Left colon (tissue), 2 donors: ENCODE measurements around the gene PIP5K1A. TPM values are rescaled to one million over a fixed set of nuclear protein-coding genes. Genes with fewer than 3 reads are reported as not detected.

Source experiments
- total RNA-seq, 2 donors: library from RNA; stranded (reverse); fragmentation: NEBNext Ultra II Directional; extraction: Animal tissue kit (Norgen Biotek cat#: 25700); gene quantifications; one replicate each; pipeline ENCODE4 v1.2.1, GENCODE V29; 2021
- donor health status: DM: no; HTN: no; CAD: no.
- donor health status: DM: yes; HTN: yes; CAD: no.

The PIP5K1A gene
- total RNA-seq, 2 donors from 2014 or later: 36.2 to 49.3 TPM

Other genes with a start within 250 kb of the PIP5K1A start
- gene CERS2, start 223.7 kb upstream of the PIP5K1A start, total RNA-seq: 100 to 1,000 TPM; 179 to 205 TPM
- gene ANXA9, start 216.3 kb upstream of the PIP5K1A start, total RNA-seq: not detected
- 10 to 100 TPM; 43.5 to 50.4 TPM for gene MINDY1, start 191.7 kb upstream of the PIP5K1A start, total RNA-seq
- 10 to 100 TPM; 18.9 to 19.0 TPM for gene PRUNE1, start 190.1 kb upstream of the PIP5K1A start, total RNA-seq
- gene BNIPL, start 162.0 kb upstream of the PIP5K1A start, total RNA-seq: under 1 TPM; 0.61 to 0.75 TPM
- 1 to 10 TPM; 3.0 to 4.1 TPM for gene C1orf56, start 150.8 kb upstream of the PIP5K1A start, total RNA-seq
- gene CDC42SE1, start 138.9 kb upstream of the PIP5K1A start, total RNA-seq: 10 to 100 TPM; 65.5 to 74.4 TPM
- gene MLLT11, start 138.2 kb upstream of the PIP5K1A start, total RNA-seq: under 1 TPM; 0.21 to 0.81 TPM
- gene GABPB2, start 127.8 kb upstream of the PIP5K1A start, total RNA-seq: 10 to 100 TPM; 14.7 to 15.8 TPM
- 1 to 10 TPM; 2.7 to 2.8 TPM for gene SEMA6C, start 51.9 kb upstream of the PIP5K1A start, total RNA-seq
- gene TNFAIP8L2, start 41.9 kb upstream of the PIP5K1A start, total RNA-seq: 1 to 10 TPM in 1 of 2 donors, under 1 TPM in 1; 0.40 to 2.8 TPM
- gene LYSMD1, start 32.6 kb upstream of the PIP5K1A start, total RNA-seq: 1 to 10 TPM; 6.8 to 9.2 TPM
- gene SCNM1, start 32.4 kb upstream of the PIP5K1A start, total RNA-seq: 10 to 100 TPM; 22.6 to 26.2 TPM
- 1 to 10 TPM; 1.2 to 1.6 TPM for gene TMOD4, start 22.6 kb upstream of the PIP5K1A start, total RNA-seq
- 10 to 100 TPM; 34.4 TPM for gene VPS72, start 8.4 kb upstream of the PIP5K1A start, total RNA-seq
- gene PSMD4, start 56.2 kb downstream of the PIP5K1A start, total RNA-seq: 100 to 1,000 TPM; 103 to 105 TPM
- gene ZNF687, start 83.7 kb downstream of the PIP5K1A start, total RNA-seq: 10 to 100 TPM; 22.0 to 27.7 TPM
- 10 to 100 TPM; 56.7 to 58.3 TPM for gene PI4KB, start 128.9 kb downstream of the PIP5K1A start, total RNA-seq
- gene RFX5, start 148.7 kb downstream of the PIP5K1A start, total RNA-seq: 10 to 100 TPM; 20.7 to 20.9 TPM
- gene SELENBP1, start 174.2 kb downstream of the PIP5K1A start, total RNA-seq: 1,000 to 10,000 TPM; 1,259 to 2,164 TPM
- 100 to 1,000 TPM; 155 to 175 TPM for gene PSMB4, start 201.0 kb downstream of the PIP5K1A start, total RNA-seq